Measurements from ENCODE around the gene PCYT1A.
"Not testable (repeated sequence)": the region's sequence is repeated elsewhere in the genome, so short reads cannot be mapped to it uniquely, and the experiment has no call there.

Gene PCYT1A

DNA sequence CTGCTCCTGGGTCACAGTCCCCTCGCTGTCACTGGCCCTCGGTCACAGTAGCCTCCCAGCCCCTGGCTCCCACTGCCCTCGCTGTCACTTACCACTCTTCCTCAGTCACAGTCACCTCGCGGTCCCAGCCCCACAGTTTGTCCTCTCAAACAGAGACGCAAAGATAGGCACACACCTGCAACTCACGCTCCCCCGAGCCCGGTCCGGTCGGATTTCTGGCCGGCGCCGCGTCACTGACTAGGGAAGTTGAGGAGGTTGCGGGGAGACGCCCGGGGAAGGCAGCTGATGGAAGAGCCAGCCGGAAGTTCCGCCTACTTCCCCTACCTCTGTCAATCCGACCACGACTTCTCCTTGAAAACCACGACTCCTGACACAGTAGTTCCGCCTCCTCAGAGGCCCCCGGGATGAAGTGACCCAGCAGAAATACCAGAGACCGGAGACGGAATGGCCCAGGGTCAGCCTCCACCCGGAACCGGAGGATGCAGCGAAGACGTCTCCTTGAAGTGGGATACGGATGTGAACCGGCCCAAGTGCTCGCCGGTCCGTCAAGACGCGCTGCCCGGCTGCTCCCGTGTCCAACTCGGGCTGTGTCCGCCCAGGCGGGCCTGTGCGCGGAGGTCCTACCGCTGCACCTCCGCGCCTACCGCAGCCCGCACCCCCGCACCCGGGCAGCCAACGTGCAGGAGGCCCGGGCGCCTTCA, at the start of gene PCYT1A:
Gene PCYT1A (minus strand): TSS at position 287 of the 701 bp plus-strand sequence. CDS start 17,195 bp downstream, outside the sequence.
- DNase-seq (ENCODE audit: low spot score), result peak; percentile 97

DNA sequence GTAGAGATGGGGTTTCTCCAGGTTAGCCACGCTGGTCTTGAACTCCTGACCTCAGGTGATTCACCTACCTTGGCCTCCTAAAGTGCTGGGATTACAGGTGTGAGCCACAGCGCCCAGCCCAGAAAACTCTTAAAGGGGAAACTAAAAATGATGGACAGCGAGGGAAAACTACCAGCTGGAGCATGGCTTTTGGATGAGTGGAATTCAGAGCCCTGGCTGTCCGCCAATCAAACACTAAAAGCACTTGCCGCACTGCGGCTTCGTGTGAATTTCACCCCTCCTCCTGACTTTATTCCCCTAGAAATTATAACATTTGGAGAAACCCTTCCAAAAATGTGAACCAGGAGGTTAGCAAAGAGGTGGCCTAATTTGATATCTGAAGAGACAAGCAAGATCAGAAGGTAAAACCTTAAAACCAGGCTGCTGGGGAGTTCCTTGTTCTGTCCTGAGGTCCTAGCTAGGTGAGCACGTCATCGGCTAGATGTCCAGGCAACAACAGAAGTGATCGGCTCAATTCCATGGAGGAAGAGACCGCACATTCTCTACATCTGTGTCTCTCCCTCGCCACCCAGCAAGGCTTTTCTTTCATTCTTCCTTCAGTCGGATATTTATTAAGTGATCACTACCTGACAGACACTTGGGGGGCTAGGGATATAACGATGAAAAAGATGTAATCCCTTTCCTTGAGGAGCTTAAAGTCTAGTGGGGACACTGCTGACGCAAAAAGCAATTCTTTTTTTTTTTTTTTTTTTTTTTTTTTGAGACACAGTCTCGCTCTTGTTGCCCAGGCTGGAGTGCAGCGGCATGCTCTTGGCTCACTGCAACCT, 49.0 kb upstream of the PCYT1A start:
- no peak for DNase-seq (ENCODE audit: low spot score)

GRCh38 chr3:196335503-196335948, 48.0 kb upstream of the PCYT1A start:
- DNase-seq (ENCODE audit: low spot score), result no peak

DNA sequence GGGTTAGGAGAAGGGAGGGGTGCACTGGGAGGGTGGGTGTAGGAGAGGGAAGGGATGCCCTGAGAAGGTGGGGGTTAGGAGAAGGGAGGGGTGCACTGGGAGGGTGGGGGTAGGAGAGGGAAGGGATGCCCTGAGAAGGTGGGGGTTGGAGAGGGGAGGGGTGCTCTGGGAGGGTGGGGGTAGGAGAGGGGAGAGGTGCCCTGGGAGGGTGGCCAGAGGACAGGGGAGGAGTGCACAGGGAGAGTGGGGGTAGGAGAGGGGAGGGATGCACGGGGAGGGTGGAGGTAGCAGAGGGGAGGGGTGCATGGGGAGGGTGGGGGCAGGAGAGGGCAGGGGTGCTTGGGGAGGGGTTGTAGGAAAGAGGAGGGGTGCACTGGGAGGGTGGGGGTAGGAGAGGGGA, 47.5 kb upstream of the PCYT1A start:
- DNase-seq (ENCODE audit: low spot score), result no peak

DNA sequence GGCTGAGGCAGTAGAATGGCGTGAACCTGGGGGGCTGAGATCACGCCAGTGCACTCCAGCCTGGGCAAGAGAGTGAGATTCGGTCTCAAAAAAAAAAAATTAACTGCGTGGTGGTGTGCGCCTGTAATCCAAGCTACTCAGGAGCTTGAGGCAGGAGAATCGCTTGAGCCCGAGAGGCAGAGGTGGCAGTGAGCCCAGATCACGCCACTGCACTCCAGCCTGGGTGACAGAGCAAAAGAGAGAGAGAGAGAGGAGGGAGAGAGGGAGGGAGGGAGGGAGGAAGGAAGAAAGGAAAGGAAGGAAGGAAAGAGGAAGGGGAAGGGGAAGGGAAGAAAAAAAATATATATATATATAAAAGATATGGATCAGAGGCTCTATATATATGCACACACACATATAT, 44.6 kb upstream of the PCYT1A start:
- no peak for DNase-seq (ENCODE audit: low spot score)

DNA sequence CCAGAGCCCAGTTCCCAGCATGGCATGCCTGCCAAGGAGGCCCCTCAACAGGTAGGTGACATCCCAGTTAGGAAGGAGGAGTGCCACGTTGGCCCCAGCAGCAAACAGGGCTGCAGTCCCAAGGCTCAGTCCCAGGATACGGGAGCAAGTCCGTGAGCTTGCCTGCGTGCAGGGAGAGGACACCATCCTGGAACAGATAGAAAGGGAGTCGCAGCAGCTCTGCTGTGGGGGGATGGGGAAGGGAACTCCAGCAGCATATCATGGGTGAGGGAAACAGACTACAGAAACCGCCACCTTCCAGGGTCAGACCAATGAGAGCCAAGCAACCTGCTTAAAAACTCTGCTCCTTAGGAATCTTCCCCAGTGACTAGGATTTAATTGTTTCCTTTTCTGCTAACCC, 39.9 kb upstream of the PCYT1A start:
- DNase-seq (ENCODE audit: low spot score), result peak; percentile 23

- DNase-seq (ENCODE audit: low spot score), result no peak
Measured at GRCh38 chr3:196326936-196327335, 39.4 kb upstream of the PCYT1A start.

DNA sequence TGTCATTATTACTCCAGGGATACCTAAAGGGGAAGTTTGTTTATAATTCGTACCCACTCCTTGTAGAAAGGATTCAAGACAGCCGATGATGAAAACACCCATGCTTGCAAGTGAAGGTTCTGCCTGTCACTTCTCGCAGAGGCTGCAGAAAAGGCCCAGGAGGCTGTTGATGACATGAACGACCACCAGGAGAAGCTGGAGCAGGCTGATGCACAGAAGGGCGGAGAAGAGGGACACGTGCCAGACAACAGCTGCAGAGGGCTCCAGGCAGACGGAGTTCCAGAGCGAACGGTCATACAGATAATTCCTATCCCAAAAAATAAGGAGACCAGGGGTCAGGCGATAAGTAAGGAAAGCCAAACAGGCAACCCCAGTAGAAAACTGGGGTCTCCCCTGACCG, 36.2 kb upstream of the PCYT1A start:
- DNase-seq (ENCODE audit: low spot score), result peak; percentile 32

DNA sequence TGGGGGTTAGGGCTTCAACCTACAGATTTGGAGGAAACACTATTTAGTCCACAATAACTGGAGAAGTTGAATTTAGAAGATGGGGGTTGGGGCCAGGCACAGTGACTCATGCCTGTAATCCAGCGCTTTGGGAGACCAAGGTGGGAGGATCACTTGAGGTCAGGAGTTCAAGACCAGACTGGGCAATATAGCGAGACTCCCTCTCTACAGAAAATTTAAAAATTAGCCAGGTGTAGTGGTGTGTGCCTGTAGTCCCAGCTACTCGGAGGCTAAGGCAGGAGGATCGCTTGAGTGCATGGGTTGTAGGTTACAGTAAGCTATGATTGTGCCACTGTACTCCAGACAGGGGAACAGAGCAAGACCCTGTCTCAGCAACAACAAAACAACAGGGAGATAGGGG, 35.5 kb upstream of the PCYT1A start:
- DNase-seq (ENCODE audit: low spot score), result no peak

- no peak for DNase-seq (ENCODE audit: low spot score)
Measured at GRCh38 chr3:196321162-196321561, 33.6 kb upstream of the PCYT1A start.

- DNase-seq (ENCODE audit: low spot score), result no peak
Measured at GRCh38 chr3:196320137-196320536, 32.6 kb upstream of the PCYT1A start.

- DNase-seq (ENCODE audit: low spot score), result peak; percentile 99
Measured at GRCh38 chr3:196317687-196318467, 30.4 kb upstream of the PCYT1A start, which contains the start of gene DYNLT2B. Gene DYNLT2B (minus strand): TSS chr3:196318240. CDS start chr3:196318152, 88 bp downstream.

DNA sequence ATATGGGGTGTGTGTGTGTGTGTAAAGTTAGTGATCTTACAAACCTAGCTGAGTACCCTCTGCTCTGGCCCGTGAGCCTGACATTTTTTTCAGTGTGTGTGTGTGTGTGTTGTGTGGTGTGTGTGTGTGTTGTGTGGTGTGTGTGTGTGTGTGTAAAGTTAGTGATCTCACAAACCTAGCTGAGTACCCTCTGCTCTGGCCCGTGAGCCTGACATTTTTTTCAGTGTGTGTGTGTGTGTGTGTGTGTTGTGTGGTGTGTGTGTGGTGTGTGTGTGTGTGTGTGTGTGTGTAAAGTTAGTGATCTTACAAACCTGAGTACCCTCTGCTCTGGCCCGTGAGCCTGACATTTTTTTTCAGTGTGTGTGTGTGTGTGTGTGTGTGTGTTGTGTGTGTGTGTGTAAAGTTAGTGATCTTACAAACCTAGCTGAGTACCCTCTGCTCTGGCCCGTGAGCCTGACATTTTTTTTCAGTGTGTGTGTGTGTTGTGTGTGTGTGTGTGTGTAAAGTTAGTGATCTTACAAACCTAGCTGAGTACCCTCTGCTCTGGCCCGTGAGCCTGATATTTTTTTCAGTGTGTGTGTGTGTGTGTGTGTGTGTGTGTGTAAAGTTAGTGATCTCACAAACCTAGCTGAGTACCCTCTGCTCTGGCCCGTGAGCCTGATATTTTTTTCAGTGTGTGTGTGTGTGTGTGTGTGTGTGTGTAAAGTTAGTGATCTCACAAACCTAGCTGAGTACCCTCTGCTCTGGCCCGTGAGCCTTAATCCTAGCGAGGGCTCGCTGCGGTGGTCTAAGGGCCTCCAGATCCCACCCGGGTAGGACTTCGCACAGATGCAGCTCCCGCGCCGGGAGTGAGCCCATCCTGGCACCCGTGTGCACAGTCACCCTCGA, 29.5 kb upstream of the PCYT1A start:
- not testable (repeated sequence) for DNase-seq (ENCODE audit: low spot score)

- no peak for DNase-seq (ENCODE audit: low spot score)
Measured at GRCh38 chr3:196315821-196316220, 28.3 kb upstream of the PCYT1A start.

GRCh38 chr3:196314597-196314996, 27.1 kb upstream of the PCYT1A start:
- DNase-seq (ENCODE audit: low spot score), result no peak

GRCh38 chr3:196314086-196314485, 26.6 kb upstream of the PCYT1A start:
- not testable (repeated sequence) for DNase-seq (ENCODE audit: low spot score)

- not testable (repeated sequence) for DNase-seq (ENCODE audit: low spot score)
Measured at GRCh38 chr3:196302960-196303359, 15.4 kb upstream of the PCYT1A start.

DNA sequence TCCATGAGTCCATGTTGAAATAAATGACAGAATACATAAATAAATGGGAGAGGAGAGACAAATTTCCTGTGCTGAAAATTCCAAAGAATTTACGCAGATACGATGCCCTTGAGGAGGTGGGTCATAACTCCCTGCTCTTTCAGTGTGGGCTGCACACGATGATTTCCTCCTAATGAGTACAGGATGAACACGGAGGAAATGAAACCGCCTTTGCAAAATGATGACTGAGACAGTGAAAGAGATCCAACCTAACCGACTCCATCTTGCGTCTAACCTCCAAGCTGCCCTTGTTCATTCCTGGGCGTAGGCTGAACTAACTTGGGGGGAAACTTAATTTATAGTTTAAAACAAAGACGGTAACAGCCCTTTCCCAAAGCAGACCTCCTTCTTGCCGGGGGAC, 15.0 kb upstream of the PCYT1A start:
- not testable (repeated sequence) for DNase-seq (ENCODE audit: low spot score)

DNA sequence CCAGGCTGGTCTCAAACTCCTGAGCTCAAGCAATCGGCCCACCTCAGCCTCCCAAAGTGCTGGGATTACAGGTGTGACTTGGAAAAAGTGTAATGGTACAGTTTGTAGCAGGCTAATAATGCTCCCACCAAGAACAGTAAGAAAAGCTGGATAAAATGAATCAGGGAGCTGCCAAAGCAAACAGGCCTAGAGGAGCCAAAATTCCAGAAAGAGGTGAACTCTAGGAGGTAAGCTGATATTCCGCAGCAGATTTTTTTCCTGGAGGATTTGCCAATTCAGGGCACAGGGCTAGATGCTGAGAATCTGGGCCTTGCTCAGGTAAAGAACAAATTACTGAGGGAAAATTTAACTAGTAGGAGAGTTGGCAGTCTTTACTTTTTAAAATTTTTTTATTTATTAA, 11.0 kb upstream of the PCYT1A start:
- no peak for DNase-seq (ENCODE audit: low spot score)

DNA sequence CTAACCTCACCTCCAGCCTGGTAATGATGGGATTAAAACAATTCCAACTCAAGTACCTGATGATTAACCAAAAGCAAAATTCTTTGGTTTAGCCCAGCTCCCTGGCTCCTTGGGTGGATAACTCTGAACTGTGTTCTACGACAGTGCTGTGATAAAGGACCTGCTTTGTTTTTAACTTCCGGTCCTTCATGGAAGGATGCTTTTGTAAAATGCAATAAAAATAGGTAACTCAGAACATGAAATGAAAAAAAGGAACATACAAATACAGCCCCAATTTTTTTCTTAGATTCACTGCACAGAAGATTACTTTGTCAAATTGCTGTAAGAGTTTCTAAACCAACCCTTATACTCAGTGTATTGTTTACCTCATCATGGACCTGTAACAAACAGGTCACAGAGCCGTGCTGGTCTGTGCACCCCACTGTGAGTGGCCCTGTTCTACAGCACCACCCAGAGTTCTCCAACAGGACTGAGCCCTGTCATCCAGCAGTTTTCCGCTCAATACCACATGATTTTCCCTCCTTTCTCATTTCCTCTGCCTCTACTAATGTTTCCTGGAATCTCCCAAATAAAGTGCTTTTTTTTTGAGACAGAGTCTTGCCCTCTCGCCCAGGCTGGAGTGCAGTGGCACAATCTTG, 4.9 kb upstream of the PCYT1A start:
- DNase-seq (ENCODE audit: low spot score), result no peak

- no peak for DNase-seq (ENCODE audit: low spot score)
Measured at GRCh38 chr3:196288141-196288460, 575 bp upstream of the PCYT1A start.
